IPS-20b (cell line): ENCODE results near the gene SPG7.
A peak's percentile ranks its signal among the peaks of the same experiment; 100 is the strongest.
"Not testable (repeated sequence)": the region's sequence is repeated elsewhere in the genome, so short reads cannot be mapped to it uniquely, and the experiment has no call there.

ENCODE experiments used
- H3K27ac ChIP-seq: one replicate; pipeline ENCODE4 v1.5.1; 2013; ENCODE audit warnings: low read length
- H3K27me3 ChIP-seq: 2 replicates; pipeline ENCODE4 v1.6.1; 2013; ENCODE audit warnings: mild to moderate bottlenecking, low read length, inconsistent platforms; ENCODE audit not compliant: insufficient read depth
- H3K36me3 ChIP-seq: 2 replicates; pipeline ENCODE4 v1.6.1; 2013; ENCODE audit warnings: low read depth, mild to moderate bottlenecking, inconsistent platforms, low read length, moderate library complexity; ENCODE audit not compliant: insufficient read depth
- H3K4me1 ChIP-seq: 2 replicates; pipeline ENCODE4 v1.6.1; 2013; ENCODE audit warnings: mild to moderate bottlenecking, control low read depth, inconsistent platforms, low read length, moderate library complexity; ENCODE audit not compliant: insufficient read depth
- H3K4me3 ChIP-seq: 2 replicates; pipeline ENCODE4 v1.5.1; 2013; ENCODE audit warnings: mild to moderate bottlenecking, low read length, inconsistent platforms
- H3K9ac ChIP-seq: 2 replicates; pipeline ENCODE4 v1.6.1; 2013; ENCODE audit warnings: low read depth, mild to moderate bottlenecking, inconsistent platforms, low read length, moderate library complexity
- H3K9me3 ChIP-seq: 2 replicates; pipeline ENCODE4 v1.6.1; 2013; ENCODE audit warnings: mild to moderate bottlenecking, low read depth, low read length, inconsistent platforms; ENCODE audit not compliant: insufficient read depth

The SPG7 gene

GRCh38 chr16:89507834-89508590 lies at the start of gene SPG7:
Gene SPG7, plus strand, starts transcription at chr16:89508403. Its CDS starts 15 bp downstream, at chr16:89508418.
- peak within 1 kb of the TSS; percentile 1 for H3K27ac ChIP-seq
- H3K4me3 ChIP-seq = peak within 1 kb of the TSS; percentile 82
- peaks cover 14% of the 10 kb centered on the region for H3K27me3 ChIP-seq
- H3K36me3 ChIP-seq = peaks cover 25% of the 10 kb centered on the region
- H3K4me1 ChIP-seq = no peaks in the 10 kb centered on the region
- H3K9me3 ChIP-seq = no peaks in the 10 kb centered on the region
- H3K9ac ChIP-seq = peak within 1 kb of the TSS; percentile 82

DNA sequence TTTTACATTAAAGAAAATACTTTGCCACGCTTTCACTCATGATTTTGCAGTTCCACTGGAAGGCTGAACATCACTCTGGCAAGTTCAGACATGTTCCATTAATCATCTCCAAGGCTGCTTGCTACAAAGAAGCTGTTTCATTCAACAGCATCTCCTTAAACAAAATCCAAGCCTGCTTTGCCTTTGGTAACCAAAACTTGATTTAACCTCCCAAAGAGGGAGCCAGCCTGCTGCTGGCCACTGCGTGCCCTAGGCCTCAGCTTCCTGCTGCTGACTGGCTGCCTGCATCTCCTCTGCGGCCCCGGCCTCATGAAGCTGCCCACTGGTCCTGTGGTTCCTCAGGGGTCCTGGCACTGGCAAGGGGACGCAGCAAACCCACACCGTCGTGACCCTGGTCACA lies 49.7 kb upstream of the SPG7 start:
- Histone ChIP-seq H3K9ac (peak overlapping the region; percentile 7; the same call in 1 of the 2 replicates), H3K9me3 (no peaks in the 10 kb centered on the region; the same call in 1 of the 2 replicates), H3K27me3 (no peaks in the 10 kb centered on the region), H3K36me3 (no peaks in the 10 kb centered on the region), H3K27ac (no peak overlapping the region), H3K4me3 (no peak overlapping the region), H3K4me1 (0 out of 2 replicates have a peak, but pooled peaks cover 3% of the 10 kb centered on the region)

DNA sequence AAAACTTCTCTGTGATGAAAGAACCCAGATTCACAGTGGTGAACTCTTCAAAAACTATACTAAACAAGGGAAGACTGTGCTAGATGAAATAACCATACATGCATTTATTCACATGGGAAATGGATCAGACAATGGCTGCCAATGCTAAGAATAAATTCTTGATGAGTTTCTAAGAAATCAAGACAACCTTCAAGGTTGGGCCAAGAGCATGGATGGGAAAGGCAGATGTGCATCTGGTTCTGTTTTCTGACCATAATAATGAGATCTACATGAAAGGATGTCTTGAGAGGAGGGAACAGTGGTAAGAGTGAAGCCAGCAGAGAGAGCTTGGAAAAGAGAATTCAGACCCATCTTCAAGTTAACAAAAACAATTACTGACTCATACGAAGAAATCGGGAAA lies 49.2 kb upstream of the SPG7 start:
- no peak overlapping the region for H3K27ac ChIP-seq
- H3K4me3 ChIP-seq = no peak overlapping the region
- 0 out of 2 replicates have a peak, but pooled peaks cover 3% of the 10 kb centered on the region for H3K4me1 ChIP-seq
- no peaks in the 10 kb centered on the region for H3K27me3 ChIP-seq
- no peaks in the 10 kb centered on the region; the same call in 1 of the 2 replicates for H3K9me3 ChIP-seq
- H3K9ac ChIP-seq = peak overlapping the region; percentile 7; the same call in 1 of the 2 replicates
- no peaks in the 10 kb centered on the region for H3K36me3 ChIP-seq

- H3K9me3 ChIP-seq = no peaks in the 10 kb centered on the region; the same call in 1 of the 2 replicates
- no peaks in the 10 kb centered on the region for H3K27me3 ChIP-seq
- H3K4me1 ChIP-seq = peaks cover 3% of the 10 kb centered on the region; the same call in 1 of the 2 replicates
- no peaks in the 10 kb centered on the region for H3K36me3 ChIP-seq
- H3K27ac ChIP-seq = no peak overlapping the region
- H3K4me3 ChIP-seq = no peak overlapping the region
- no peak overlapping the region for H3K9ac ChIP-seq
These were observed 47.6 kb upstream of the SPG7 start for GRCh38 chr16:89460556-89460955.

- H3K4me3 ChIP-seq, H3K27me3 ChIP-seq, H3K36me3 ChIP-seq, H3K9ac ChIP-seq, H3K9me3 ChIP-seq, H3K27ac ChIP-seq: not testable (repeated sequence)
- H3K4me1 ChIP-seq = peaks cover 12% of the 10 kb centered on the region; the same call in 1 of the 2 replicates
These were observed 46.3 kb upstream of the SPG7 start for GRCh38 chr16:89461890-89462289.

DNA sequence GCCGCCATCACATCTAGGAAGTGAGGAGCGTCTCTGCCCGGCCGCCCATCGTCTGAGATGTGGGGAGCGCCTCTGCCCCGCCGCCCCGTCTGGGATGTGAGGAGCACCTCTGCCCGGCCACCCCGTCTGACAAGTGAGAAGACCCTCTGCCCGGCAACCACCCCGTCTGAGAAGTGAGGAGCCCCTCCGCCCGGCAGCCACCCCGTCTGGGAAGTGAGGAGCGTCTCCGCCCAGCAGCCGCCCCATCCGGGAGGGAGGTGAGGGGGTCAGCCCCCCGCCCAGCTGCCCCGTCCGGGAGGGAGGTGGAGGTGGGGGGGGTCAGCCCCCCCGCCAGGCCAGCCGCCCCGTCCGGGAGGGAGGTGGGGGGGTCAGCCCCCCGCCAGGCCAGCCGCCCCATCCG lies 45.6 kb upstream of the SPG7 start:
- H3K36me3 ChIP-seq, H3K27ac ChIP-seq, H3K9ac ChIP-seq, H3K9me3 ChIP-seq, H3K27me3 ChIP-seq, H3K4me3 ChIP-seq: not testable (repeated sequence)
- peaks cover 15% of the 10 kb centered on the region; the same call in 1 of the 2 replicates for H3K4me1 ChIP-seq

DNA sequence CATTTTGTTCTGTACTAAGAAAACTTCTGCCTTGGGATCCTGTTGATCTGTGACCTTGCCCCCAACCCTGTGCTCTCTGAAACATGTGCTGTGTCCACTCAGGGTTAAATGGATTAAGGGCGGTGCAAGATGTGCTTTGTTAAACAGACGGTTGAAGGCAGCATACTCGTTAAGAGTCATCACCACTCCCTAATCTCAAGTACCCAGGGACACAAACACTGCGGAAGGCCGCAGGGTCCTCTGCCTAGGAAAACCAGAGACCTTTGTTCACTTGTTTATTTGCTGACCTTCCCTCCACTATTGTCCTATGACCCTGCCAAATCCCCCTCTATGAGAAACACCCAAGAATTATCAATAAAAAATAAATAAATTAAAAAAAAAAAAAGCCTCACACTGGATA lies 44.9 kb upstream of the SPG7 start:
- not testable (repeated sequence) for H3K9me3 ChIP-seq, H3K4me3 ChIP-seq, H3K27me3 ChIP-seq, H3K36me3 ChIP-seq, H3K27ac ChIP-seq, H3K9ac ChIP-seq
- H3K4me1 ChIP-seq = peaks cover 15% of the 10 kb centered on the region; the same call in 1 of the 2 replicates

DNA sequence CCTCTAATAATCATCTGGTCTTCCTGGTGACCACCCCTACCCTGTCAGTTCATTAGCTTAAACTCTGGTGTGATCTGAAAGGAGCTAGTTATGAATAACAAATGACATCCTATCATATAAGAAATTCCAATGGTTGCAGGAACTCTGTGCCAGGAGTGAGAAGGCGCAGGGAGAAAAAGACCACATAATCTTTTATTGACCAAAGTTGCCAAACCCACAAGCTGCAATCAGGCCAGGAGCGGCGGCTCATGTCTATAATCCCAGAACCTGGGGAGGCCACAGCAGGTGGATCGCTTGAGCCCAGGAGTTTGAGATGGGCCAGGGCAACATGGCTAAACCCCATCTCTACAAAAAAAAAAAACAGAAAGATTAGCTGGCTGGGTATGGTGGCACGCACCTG lies 41.3 kb upstream of the SPG7 start:
- Histone ChIP-seq H3K4me3 (no peak overlapping the region), H3K9me3 (no peaks in the 10 kb centered on the region; the same call in 1 of the 2 replicates), H3K27me3 (no peaks in the 10 kb centered on the region), H3K9ac (no peak overlapping the region), H3K36me3 (0 out of 2 replicates have a peak, but pooled peaks cover 4% of the 10 kb centered on the region), H3K27ac (no peak overlapping the region), H3K4me1 (peaks cover 12% of the 10 kb centered on the region)

DNA sequence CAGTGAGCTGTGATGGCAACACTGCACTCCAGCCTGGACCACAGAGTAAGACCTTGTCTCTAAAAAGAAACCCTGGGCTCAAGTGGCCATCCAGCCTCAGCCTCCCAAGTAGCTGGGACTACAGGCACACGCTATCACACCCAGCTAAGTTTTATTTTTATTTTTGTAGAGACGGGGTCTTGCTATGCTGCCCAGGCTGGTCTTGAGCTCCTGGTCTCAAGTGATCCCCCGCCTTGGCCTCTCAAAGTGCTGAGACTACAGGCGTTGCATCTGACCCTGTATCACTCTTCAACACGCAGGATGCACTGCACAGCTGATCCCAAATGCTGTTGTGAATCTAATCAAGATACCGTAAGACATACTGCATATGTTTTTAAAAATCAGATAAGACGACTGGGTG lies 40.8 kb upstream of the SPG7 start:
- H3K4me3 ChIP-seq = no peak overlapping the region
- H3K9me3 ChIP-seq = no peaks in the 10 kb centered on the region; the same call in 1 of the 2 replicates
- no peak overlapping the region for H3K27ac ChIP-seq
- 0 out of 2 replicates have a peak, but pooled peaks cover 4% of the 10 kb centered on the region for H3K36me3 ChIP-seq
- H3K4me1 ChIP-seq = peaks cover 12% of the 10 kb centered on the region
- no peaks in the 10 kb centered on the region for H3K27me3 ChIP-seq
- no peak overlapping the region for H3K9ac ChIP-seq

DNA sequence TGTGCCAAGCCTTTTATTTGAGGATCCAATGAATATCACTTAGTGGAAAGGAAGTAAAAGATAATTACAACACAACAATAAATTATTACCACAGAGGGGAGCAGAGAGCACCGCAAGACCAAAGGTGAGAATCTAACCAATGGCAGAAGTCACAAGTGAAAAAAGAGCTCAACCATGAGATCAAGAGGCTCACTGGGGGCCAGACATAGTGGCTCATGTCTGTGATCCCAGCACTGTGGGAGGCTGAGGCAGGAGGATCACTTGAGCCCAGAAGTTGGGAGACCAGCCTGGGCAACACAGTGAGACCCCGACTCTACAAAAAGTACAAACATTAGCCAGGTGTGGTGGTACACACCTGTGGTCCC lies 35.5 kb upstream of the SPG7 start:
- Histone ChIP-seq H3K4me1 (peaks cover 8% of the 10 kb centered on the region), H3K36me3 (0 out of 2 replicates have a peak, but pooled peaks cover 4% of the 10 kb centered on the region), H3K27ac (no peak overlapping the region), H3K9me3 (no peaks in the 10 kb centered on the region), H3K4me3 (no peak overlapping the region), H3K27me3 (no peaks in the 10 kb centered on the region), H3K9ac (no peak overlapping the region)

DNA sequence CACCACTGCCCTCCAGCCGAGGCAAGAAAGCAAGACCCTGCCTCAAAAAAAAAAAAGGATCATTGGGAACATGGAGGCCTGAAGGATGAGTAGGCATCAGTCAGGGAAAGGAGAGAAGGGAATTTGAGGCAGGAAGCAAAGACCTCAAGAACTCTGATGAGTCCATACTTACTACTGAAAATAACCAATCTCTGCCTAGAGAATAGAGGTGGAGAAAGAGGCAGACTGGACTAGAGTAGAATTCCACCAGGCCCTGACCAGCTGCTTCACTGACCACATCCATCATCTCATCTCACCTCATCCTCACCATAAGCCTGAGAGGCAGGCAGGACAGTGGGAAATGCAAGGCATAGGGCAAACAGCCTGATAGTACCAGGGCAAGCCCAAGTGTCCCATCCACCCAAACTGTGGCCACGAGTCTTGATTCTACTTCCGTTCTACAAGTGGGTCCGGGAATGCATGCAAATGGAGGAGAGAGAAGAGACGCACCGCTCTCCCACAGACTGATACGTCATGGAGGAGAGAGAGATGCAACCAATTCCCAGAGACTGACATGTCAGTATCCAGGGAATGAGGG lies 35.0 kb upstream of the SPG7 start:
- Histone ChIP-seq H3K27me3 (no peaks in the 10 kb centered on the region), H3K27ac (no peak overlapping the region), H3K9me3 (no peaks in the 10 kb centered on the region), H3K4me1 (peaks cover 8% of the 10 kb centered on the region), H3K36me3 (0 out of 2 replicates have a peak, but pooled peaks cover 1% of the 10 kb centered on the region), H3K9ac (no peak overlapping the region), H3K4me3 (no peak overlapping the region)
